PC-3 (cell line): ENCODE data around the gene PSORS1C1.

ENCODE experiments used
- CTCF ChIP-seq: fragments of 300-600 bp; sonication (generic); conservative IDR thresholded peaks from 2 replicates; pipeline ENCODE4 v1.5.1; 2017; ENCODE audit warnings: antibody characterized with exemption, low read depth, mild to moderate bottlenecking, low read length
- EZH2 ChIP-seq: fragments of 300-600 bp; sonication (generic); IDR thresholded peaks from one replicate; pipeline ENCODE4 v1.6.1; 2017; ENCODE audit warnings: antibody characterized with exemption, mild to moderate bottlenecking, low read length; ENCODE audit not compliant: unreplicated experiment

DNA sequence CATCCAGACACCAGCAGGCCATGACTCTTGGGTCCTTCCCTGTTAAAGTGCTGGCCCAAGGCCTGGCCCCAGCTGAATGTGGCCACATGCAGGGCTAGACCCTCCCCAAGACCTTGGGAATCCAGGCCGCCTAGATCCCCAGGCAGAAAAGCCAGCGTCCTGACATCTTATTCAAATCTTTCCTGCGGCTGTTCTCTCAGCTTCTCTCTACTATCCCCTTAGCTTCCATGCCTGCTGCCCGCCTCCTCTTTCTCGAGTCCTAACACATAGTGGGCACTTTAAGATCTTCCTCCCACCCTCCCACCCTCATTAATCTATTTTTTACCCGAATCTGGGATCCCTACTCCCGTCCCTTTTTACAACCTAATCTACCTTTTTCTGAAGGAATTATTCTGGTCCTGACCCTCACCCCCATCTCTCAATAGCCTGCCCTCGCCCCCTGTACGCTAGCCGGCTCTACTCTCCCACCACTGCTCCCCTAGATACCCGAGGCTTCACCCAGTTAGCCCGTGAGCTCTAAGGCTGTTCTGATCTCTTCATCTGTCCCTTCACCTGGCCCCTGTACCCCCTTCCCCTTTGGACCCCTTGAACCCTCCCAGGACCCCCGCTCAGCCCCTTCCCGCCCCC is 43.0 kb downstream of the PSORS1C1 start, which contains the start of gene CCHCR1:
- TF ChIP-seq EZH2 (no peak), CTCF (no peak)
